ENCODE results near the gene CRKL. TPM values are rescaled to one million over a fixed set of nuclear protein-coding genes. Genes with fewer than 3 reads are reported as not detected.
"Not testable (repeated sequence)": the region's sequence is repeated elsewhere in the genome, so short reads cannot be mapped to it uniquely, and the experiment has no call there.

Gene CRKL
- total RNA-seq, 2 experiments from 2014 or later: 60.5 to 62.2 TPM

DNA sequence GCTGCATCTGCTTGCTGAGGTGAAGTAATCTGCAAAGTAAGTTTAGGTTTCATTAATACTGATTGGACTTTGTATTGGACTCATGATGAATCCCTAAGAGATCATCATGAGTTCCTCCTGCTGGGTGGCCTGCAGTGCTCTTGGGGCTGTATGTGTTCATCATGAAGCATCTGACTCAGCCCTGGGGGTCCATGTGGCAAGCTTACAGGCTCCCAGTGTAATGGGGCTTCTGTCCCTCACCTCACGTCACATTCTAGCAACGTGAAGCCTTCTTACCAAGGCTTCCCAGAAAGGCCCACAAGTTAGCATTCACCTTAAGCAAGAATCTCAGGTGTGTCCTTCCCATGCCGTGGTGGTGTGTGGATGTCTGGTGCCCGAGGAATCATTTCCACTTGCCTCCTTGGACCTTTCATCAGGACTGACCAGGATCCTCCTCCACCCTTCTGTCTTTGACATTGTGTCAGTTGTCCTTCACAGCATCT, 23.7 kb downstream of the CRKL start:
- Mint-ChIP-seq H3K4me1 (ENCODE audit: low read depth) (peaks cover 75% of the 10 kb centered on the region), H3K4me3 (no peak overlapping the region), H3K36me3 (ENCODE audit: low read depth) (peaks cover 31% of the 10 kb centered on the region), H3K27ac (no peak overlapping the region), H3K9me3 (no peaks in the 10 kb centered on the region), H3K27me3 (ENCODE audit: low read depth) (no peaks in the 10 kb centered on the region)
- intact Hi-C loops (cut with micrococcal nuclease): loop anchor here (10.0 kb wide), 1 partner anchor 126 kb away; no protein-coding TSS in a partner anchor
- CTCF ChIA-PET: interaction anchor here (0.5 to 0.7 kb wide), 2 partner anchors 10 to 398 kb away, joined by 3 to 8 read pairs; no protein-coding TSS in a partner anchor
- no peak for DNase-seq

GRCh38 chr22:20942203-20942902, 25.1 kb downstream of the CRKL start:
- H3K4me3 Mint-ChIP-seq; H3K27ac Mint-ChIP-seq; H3K27me3 Mint-ChIP-seq (ENCODE audit: low read depth); H3K9me3 Mint-ChIP-seq; DNase-seq: not testable (repeated sequence)
- intact Hi-C loops (cut with micrococcal nuclease): loop anchor here (10.0 kb wide), 1 partner anchor 128 kb away; no protein-coding TSS in a partner anchor
- Mint-ChIP-seq H3K4me1 (ENCODE audit: low read depth) (peaks cover 70% of the 10 kb centered on the region), H3K36me3 (ENCODE audit: low read depth) (peaks cover 22% of the 10 kb centered on the region)
- CTCF ChIA-PET: interaction anchor here (0.5 kb wide), 1 partner anchor 8 kb away, joined by 3 read pairs; no protein-coding TSS in a partner anchor

- peaks cover 20% of the 10 kb centered on the region for H3K36me3 Mint-ChIP-seq (ENCODE audit: low read depth)
- H3K27ac Mint-ChIP-seq: peak overlapping the region; percentile 14
- no peaks in the 10 kb centered on the region for H3K9me3 Mint-ChIP-seq
- DNase-seq: no peak
- intact Hi-C loops (cut with micrococcal nuclease): loop anchor here (10.0 kb wide), 1 partner anchor 129 kb away; no protein-coding TSS in a partner anchor
- CTCF ChIA-PET: no interaction called here
- H3K27me3 Mint-ChIP-seq (ENCODE audit: low read depth): no peaks in the 10 kb centered on the region
- peaks cover 71% of the 10 kb centered on the region for H3K4me1 Mint-ChIP-seq (ENCODE audit: low read depth)
- no peak overlapping the region for H3K4me3 Mint-ChIP-seq
Observed at GRCh38 chr22:20943104-20943933, 26.1 kb downstream of the CRKL start.

DNA sequence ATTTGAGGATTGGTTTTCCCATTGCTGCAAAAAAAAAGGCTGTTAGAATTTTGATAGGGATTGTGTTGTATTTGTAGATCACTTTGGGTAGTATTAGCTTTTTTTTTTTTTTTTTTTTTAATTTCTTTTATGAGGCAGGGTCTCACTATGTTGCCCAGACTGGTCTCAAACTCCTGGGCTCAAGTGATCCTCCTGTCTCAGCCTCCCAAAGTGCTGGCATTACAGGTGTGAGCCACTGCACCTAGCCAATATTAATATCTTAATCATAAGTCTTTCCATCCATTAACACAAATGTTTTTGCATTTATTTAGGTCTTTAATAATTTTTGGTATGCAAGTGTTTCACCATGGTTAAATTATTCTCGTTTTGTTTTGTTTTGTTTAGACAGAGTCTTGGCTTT, 26.8 kb downstream of the CRKL start:
- intact Hi-C loops (cut with micrococcal nuclease): loop anchor here (10.0 kb wide), 1 partner anchor 129 kb away; no protein-coding TSS in a partner anchor
- no peaks in the 10 kb centered on the region for H3K9me3 Mint-ChIP-seq
- peaks cover 70% of the 10 kb centered on the region for H3K4me1 Mint-ChIP-seq (ENCODE audit: low read depth)
- peak overlapping the region; percentile 14 for H3K27ac Mint-ChIP-seq
- DNase-seq: no peak
- CTCF ChIA-PET: interaction anchor here (0.7 kb wide), 1 partner anchor 16 kb away, joined by 6 read pairs; no protein-coding TSS in a partner anchor
- peaks cover 17% of the 10 kb centered on the region for H3K36me3 Mint-ChIP-seq (ENCODE audit: low read depth)
- H3K4me3 Mint-ChIP-seq: no peak overlapping the region
- no peaks in the 10 kb centered on the region for H3K27me3 Mint-ChIP-seq (ENCODE audit: low read depth)

GRCh38 chr22:20945578-20945934, 28.3 kb downstream of the CRKL start:
- peaks cover 67% of the 10 kb centered on the region for H3K4me1 Mint-ChIP-seq (ENCODE audit: low read depth)
- CTCF ChIA-PET: no interaction called here
- no peaks in the 10 kb centered on the region for H3K9me3 Mint-ChIP-seq
- no peak overlapping the region for H3K4me3 Mint-ChIP-seq
- H3K27ac Mint-ChIP-seq: no peak overlapping the region
- no peak for DNase-seq
- peaks cover 19% of the 10 kb centered on the region for H3K36me3 Mint-ChIP-seq (ENCODE audit: low read depth)
- H3K27me3 Mint-ChIP-seq (ENCODE audit: low read depth): no peaks in the 10 kb centered on the region
- intact Hi-C loops (cut with micrococcal nuclease): loop anchor here (10.0 kb wide), 1 partner anchor 131 kb away; no protein-coding TSS in a partner anchor

DNA sequence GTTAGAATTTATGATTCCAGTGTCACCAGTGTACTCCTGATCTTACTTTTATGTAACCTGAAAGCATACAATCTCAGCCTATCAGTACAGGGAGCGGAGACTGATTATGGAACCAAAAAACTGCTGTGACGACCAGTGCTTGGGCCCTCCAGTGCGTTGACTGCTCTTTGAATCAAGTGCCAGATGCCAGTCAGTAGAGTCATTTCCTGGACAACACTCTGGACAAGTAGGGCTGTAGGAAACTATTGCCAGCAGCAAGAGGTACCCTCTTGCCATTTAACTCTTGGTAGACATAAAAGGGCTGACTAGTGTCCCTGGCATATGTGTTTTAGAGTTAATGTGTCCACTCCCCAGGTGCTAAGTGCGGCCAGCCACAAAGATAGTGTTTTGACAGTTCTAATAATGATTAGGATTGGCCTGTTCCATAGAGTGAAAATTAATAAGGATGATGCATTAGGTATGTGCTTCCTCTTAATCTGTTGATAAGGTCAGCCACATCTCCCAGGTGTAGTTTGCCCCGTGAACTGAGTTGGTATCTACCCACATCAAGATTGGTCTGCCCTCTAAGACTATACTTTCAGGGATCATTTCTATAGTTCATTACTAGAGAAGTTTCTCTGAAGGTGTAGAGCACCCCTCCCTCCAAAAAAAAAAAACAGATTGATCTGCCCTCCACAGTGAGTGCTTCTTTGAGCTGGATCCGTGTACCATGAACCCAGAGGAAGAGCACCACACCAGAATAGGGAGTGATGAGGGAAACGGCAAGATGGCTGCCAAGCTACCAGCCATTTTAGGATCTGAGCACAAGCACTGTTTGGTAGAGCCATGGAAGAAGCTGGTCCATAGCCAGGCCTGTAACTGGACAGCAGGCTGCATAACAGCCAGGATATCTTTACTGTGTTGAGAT, 29.1 kb downstream of the CRKL start:
- Mint-ChIP-seq H3K27me3 (ENCODE audit: low read depth) (no peaks in the 10 kb centered on the region), H3K4me3 (no peak overlapping the region), H3K9me3 (no peaks in the 10 kb centered on the region), H3K36me3 (ENCODE audit: low read depth) (peaks cover 19% of the 10 kb centered on the region), H3K27ac (peak overlapping the region; percentile 11), H3K4me1 (ENCODE audit: low read depth) (peaks cover 61% of the 10 kb centered on the region)
- CTCF ChIA-PET: interaction anchor here (0.7 kb wide), 1 partner anchor 43 kb away, joined by 4 read pairs; no protein-coding TSS in a partner anchor
- intact Hi-C loops (cut with micrococcal nuclease): loop anchor here (10.0 kb wide), 1 partner anchor 132 kb away; no protein-coding TSS in a partner anchor
- DNase-seq: no peak

GRCh38 chr22:20946991-20947390, 29.8 kb downstream of the CRKL start:
- H3K4me1 Mint-ChIP-seq (ENCODE audit: low read depth): peaks cover 56% of the 10 kb centered on the region
- H3K27me3 Mint-ChIP-seq (ENCODE audit: low read depth): no peaks in the 10 kb centered on the region
- intact Hi-C loops (cut with micrococcal nuclease): loop anchor here (10.0 kb wide), 1 partner anchor 132 kb away; no protein-coding TSS in a partner anchor
- H3K9me3 Mint-ChIP-seq: no peaks in the 10 kb centered on the region
- H3K4me3 Mint-ChIP-seq: no peak overlapping the region
- H3K36me3 Mint-ChIP-seq (ENCODE audit: low read depth): peaks cover 20% of the 10 kb centered on the region
- CTCF ChIA-PET: interaction anchor here (0.7 kb wide), 1 partner anchor 43 kb away, joined by 4 read pairs; no protein-coding TSS in a partner anchor
- DNase-seq: no peak
- no peak overlapping the region for H3K27ac Mint-ChIP-seq

GRCh38 chr22:20948450-20948849, 31.2 kb downstream of the CRKL start:
- no peak overlapping the region for H3K4me3 Mint-ChIP-seq
- H3K4me1 Mint-ChIP-seq (ENCODE audit: low read depth): peaks cover 42% of the 10 kb centered on the region
- H3K27ac Mint-ChIP-seq: no peak overlapping the region
- intact Hi-C loops (cut with micrococcal nuclease): loop anchor here (10.0 kb wide), 1 partner anchor 134 kb away; no protein-coding TSS in a partner anchor
- DNase-seq: no peak
- CTCF ChIA-PET: interaction anchor here (1.6 kb wide), 1 partner anchor 11 kb away, joined by 3 read pairs; no protein-coding TSS in a partner anchor
- H3K36me3 Mint-ChIP-seq (ENCODE audit: low read depth): peaks cover 16% of the 10 kb centered on the region
- H3K27me3 Mint-ChIP-seq (ENCODE audit: low read depth): no peaks in the 10 kb centered on the region
- no peaks in the 10 kb centered on the region for H3K9me3 Mint-ChIP-seq

- CTCF ChIA-PET: interaction anchor here (1.6 kb wide), 1 partner anchor 11 kb away, joined by 3 read pairs; no protein-coding TSS in a partner anchor
- no peaks in the 10 kb centered on the region for H3K27me3 Mint-ChIP-seq (ENCODE audit: low read depth)
Observed at GRCh38 chr22:20948989-20949388, 31.8 kb downstream of the CRKL start.

DNA sequence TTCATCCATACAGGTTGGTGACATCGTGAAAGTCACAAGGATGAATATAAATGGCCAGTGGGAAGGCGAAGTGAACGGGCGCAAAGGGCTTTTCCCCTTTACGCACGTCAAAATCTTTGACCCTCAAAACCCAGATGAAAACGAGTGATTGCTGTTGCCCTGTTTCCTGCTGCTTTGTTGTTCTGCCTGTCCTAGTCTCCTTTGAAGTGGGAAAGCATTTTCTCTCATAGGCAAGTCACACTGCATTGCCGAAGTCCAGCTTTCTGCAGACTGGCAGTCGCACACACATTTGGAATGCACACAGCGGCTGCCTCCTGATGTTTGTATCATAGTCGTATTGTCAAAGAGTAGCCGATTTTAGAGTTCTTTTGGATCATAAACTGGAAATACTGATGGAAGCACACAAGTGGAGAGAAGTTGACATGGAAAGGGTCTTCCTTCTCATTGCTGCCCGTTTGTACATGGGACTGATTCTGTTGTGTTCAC, 32.5 kb downstream of the CRKL start:
- H3K9me3 Mint-ChIP-seq: no peaks in the 10 kb centered on the region
- peaks cover 24% of the 10 kb centered on the region for H3K36me3 Mint-ChIP-seq (ENCODE audit: low read depth)
- intact Hi-C loops (cut with micrococcal nuclease): loop anchor here (10.0 kb wide), 1 partner anchor 135 kb away; no protein-coding TSS in a partner anchor
- CTCF ChIA-PET: no interaction called here
- H3K27ac Mint-ChIP-seq: no peak overlapping the region
- DNase-seq: no peak
- no peaks in the 10 kb centered on the region for H3K27me3 Mint-ChIP-seq (ENCODE audit: low read depth)
- peaks cover 36% of the 10 kb centered on the region for H3K4me1 Mint-ChIP-seq (ENCODE audit: low read depth)
- no peak overlapping the region for H3K4me3 Mint-ChIP-seq

More at GRCh38 chr22:20948989-20949388, 31.8 kb downstream of the CRKL start:
- no peaks in the 10 kb centered on the region for H3K9me3 Mint-ChIP-seq
- H3K27ac Mint-ChIP-seq: no peak overlapping the region
- intact Hi-C loops (cut with micrococcal nuclease): loop anchor here (10.0 kb wide), 1 partner anchor 134 kb away; no protein-coding TSS in a partner anchor
- H3K4me3 Mint-ChIP-seq: no peak overlapping the region
- no peak for DNase-seq
- H3K36me3 Mint-ChIP-seq (ENCODE audit: low read depth): peaks cover 21% of the 10 kb centered on the region
- peaks cover 38% of the 10 kb centered on the region for H3K4me1 Mint-ChIP-seq (ENCODE audit: low read depth)

Measured in activated naive CD4-positive, alpha-beta T cell treated with anti-CD3 and anti-CD28 coated beads for 36 hours (primary cell).